Midbrain (tissue), 1 donor: ENCODE measurements around the gene SUPT20HL2.
"Not testable (repeated sequence)": the region's sequence is repeated elsewhere in the genome, so short reads cannot be mapped to it uniquely, and the experiment has no call there.

Source experiments
- DNase-seq: peaks from one replicate; lab custom pipeline; 2025; lab: John Stamatoyannopoulos, UW

Gene SUPT20HL2

GRCh38 chrX:24314019-24314635 is at the start of gene SUPT20HL2:
Gene SUPT20HL2, minus strand, starts transcription at chrX:24314069. Its CDS starts 754 bp downstream, at chrX:24313315.
- DNase-seq, result no peak

- DNase-seq, result not testable (repeated sequence)
Measured at GRCh38 chrX:24362089-24362745, 48.3 kb upstream of the SUPT20HL2 start.

GRCh38 chrX:24360272-24360671 is 46.4 kb upstream of the SUPT20HL2 start, which contains the start of gene SUPT20HL1:
Gene SUPT20HL1, plus strand, starts transcription at chrX:24360639. Its CDS starts 2,122 bp downstream, at chrX:24362761.
- DNase-seq, result no peak

GRCh38 chrX:24357106-24357505 is 43.2 kb upstream of the SUPT20HL2 start:
- no peak for DNase-seq

- no peak for DNase-seq
Measured at GRCh38 chrX:24355095-24355494, 41.2 kb upstream of the SUPT20HL2 start.

- DNase-seq, result no peak
Measured at GRCh38 chrX:24350217-24350616, 36.3 kb upstream of the SUPT20HL2 start.

GRCh38 chrX:24347881-24348280 is 34.0 kb upstream of the SUPT20HL2 start:
- DNase-seq, result no peak

- no peak for DNase-seq
Measured at GRCh38 chrX:24343719-24344118, 29.9 kb upstream of the SUPT20HL2 start.

GRCh38 chrX:24341795-24342194 is 27.9 kb upstream of the SUPT20HL2 start:
- DNase-seq, result no peak

- no peak for DNase-seq
Measured at GRCh38 chrX:24340501-24340900, 26.6 kb upstream of the SUPT20HL2 start.

- no peak for DNase-seq
Measured at GRCh38 chrX:24339911-24340310, 26.0 kb upstream of the SUPT20HL2 start.

GRCh38 chrX:24335871-24336270 is 22.0 kb upstream of the SUPT20HL2 start:
- DNase-seq, result no peak

- no peak for DNase-seq
Measured at GRCh38 chrX:24334461-24334860, 20.6 kb upstream of the SUPT20HL2 start.

GRCh38 chrX:24333371-24333770 is 19.5 kb upstream of the SUPT20HL2 start:
- DNase-seq, result no peak

- DNase-seq, result no peak
Measured at GRCh38 chrX:24332878-24333277, 19.0 kb upstream of the SUPT20HL2 start.

GRCh38 chrX:24325231-24325630 is 11.4 kb upstream of the SUPT20HL2 start:
- no peak for DNase-seq

GRCh38 chrX:24321741-24322395 is 8.0 kb upstream of the SUPT20HL2 start:
- no peak for DNase-seq

- DNase-seq, result no peak
Measured at GRCh38 chrX:24317567-24317966, 3.7 kb upstream of the SUPT20HL2 start.

- no peak for DNase-seq
Measured at GRCh38 chrX:24316111-24316510, 2.2 kb upstream of the SUPT20HL2 start.

GRCh38 chrX:24312249-24312607 is 1.6 kb downstream of the SUPT20HL2 start:
- not testable (repeated sequence) for DNase-seq

GRCh38 chrX:24311507-24312248 is 2.2 kb downstream of the SUPT20HL2 start:
- not testable (repeated sequence) for DNase-seq

GRCh38 chrX:24310916-24311315 is 3.0 kb downstream of the SUPT20HL2 start:
- DNase-seq, result not testable (repeated sequence)
